K562 (cell line): Measurements from ENCODE around the gene RAD21L1. TPM values are rescaled to one million over a fixed set of nuclear protein-coding genes. Genes with fewer than 3 reads are reported as not detected.
A peak's percentile ranks its signal among the peaks of the same experiment; 100 is the strongest.

Experiments
- ARNT ChIP-seq, 2 experiments: fragments of 450-650 bp; IDR thresholded peaks; 2 replicates each; pipeline ENCODE4 v1.6.1; 2016; ENCODE audit warnings: mild to moderate bottlenecking in 1 of 2
- ATF1 ChIP-seq, 2 experiments: fragments of 450-650 bp in 1 of 2; IDR thresholded peaks; 2 replicates each; pipeline ENCODE4 v1.6.1; 2016; ENCODE audit warnings: missing compliant biosample characterization in 1 of 2, missing genetic modification characterization in 1 of 2
- CHCHD3 ChIP-seq: fragments of 250-450 bp; sonication (Bioruptor Pico); IDR thresholded peaks from 2 replicates; pipeline ENCODE4 v2.1.2; 2022; ENCODE audit warnings: mild to moderate bottlenecking
- DPF2 ChIP-seq: fragments of 450-650 bp; IDR thresholded peaks from 2 replicates; pipeline ENCODE4 v1.6.1; 2016
- FOSL1 ChIP-seq: fragments of 200-800 bp; sonication (Bioruptor generic); conservative IDR thresholded peaks from 2 replicates; pipeline ENCODE4 v1.6.1; 2016; ENCODE audit warnings: missing genetic modification characterization, missing compliant biosample characterization
- HDAC3 ChIP-seq: fragments of 450-650 bp; IDR thresholded peaks from 2 replicates; pipeline ENCODE4 v1.6.1; 2018; ENCODE audit warnings: borderline replicate concordance, mild to moderate bottlenecking, moderate library complexity; ENCODE audit not compliant: partially characterized antibody
- JUND ChIP-seq, 2 experiments: IDR thresholded peaks; 2 replicates in 1 of 2; 3 replicates in 1 of 2; pipeline ENCODE4 v1.6.1; 2011; ENCODE audit warnings: borderline replicate concordance in 2 of 2, low read depth in 2 of 2, low read length in 2 of 2, improper control_type of control experiment in 1 of 2, missing biosample characterization in 1 of 2, missing genetic modification characterization in 1 of 2, missing genetic modification reagents in 1 of 2
- MEIS2 ChIP-seq: fragments of 450-650 bp; IDR thresholded peaks from 2 replicates; pipeline ENCODE4 v1.6.1; 2014; ENCODE audit warnings: mild to moderate bottlenecking; ENCODE audit not compliant: partially characterized antibody
- NELFE ChIP-seq: IDR thresholded peaks from 2 replicates; pipeline ENCODE4 v1.6.1; 2011; ENCODE audit warnings: mild to moderate bottlenecking; ENCODE audit not compliant: insufficient read depth, insufficient read length
- NONO ChIP-seq, 2 experiments: fragments of 200-400 bp in 1 of 2; fragments of 450-650 bp in 1 of 2; formaldehyde crosslinking in 1 of 2; IDR thresholded peaks; 2 replicates each; pipeline ENCODE4 v1.6.1; 2017; ENCODE audit warnings: low read depth in 2 of 2, mild to moderate bottlenecking in 2 of 2, moderate library complexity in 2 of 2, low read length in 1 of 2
- PRMT5 ChIP-seq: sonication (generic); formaldehyde crosslinking; IDR thresholded peaks from 2 replicates; pipeline ENCODE4 v1.5.0; 2020; ENCODE audit warnings: missing genetic modification reagents
- RBBP5 ChIP-seq: fragments of 200-600 bp; sonication (generic); IDR thresholded peaks from 2 replicates; pipeline ENCODE4 v1.6.1; 2012; ENCODE audit warnings: borderline replicate concordance, mild to moderate bottlenecking, low read length, control low read depth, inconsistent platforms; ENCODE audit not compliant: insufficient read depth, poor library complexity, severe bottlenecking
- SIRT6 ChIP-seq: IDR thresholded peaks from one replicate; pipeline ENCODE4 v1.6.1; 2012; ENCODE audit warnings: low read depth, mild to moderate bottlenecking, control low read depth, inconsistent platforms, low read length, moderate library complexity
- SMARCA4 ChIP-seq: fragments of 450-650 bp; IDR thresholded peaks from 2 replicates; pipeline ENCODE4 v1.6.1; 2016
- TEAD4 ChIP-seq, 2 experiments: sonication (generic) in 1 of 2; formaldehyde crosslinking in 1 of 2; IDR thresholded peaks; 2 replicates each; pipeline versions ENCODE4 v1.6.1 to v1.8.0; 2012 to 2022; ENCODE audit warnings: borderline replicate concordance in 1 of 2, inconsistent platforms in 1 of 2, low read length in 1 of 2, mild to moderate bottlenecking in 1 of 2, missing genetic modification reagents in 1 of 2
- ZFP36 ChIP-seq: fragments of 150-350 bp; IDR thresholded peaks from 2 replicates; pipeline ENCODE4 v1.6.1; 2018; ENCODE audit warnings: low read length, low read depth; ENCODE audit not compliant: partially characterized antibody
- ZNF507 ChIP-seq: conservative IDR thresholded peaks from 2 replicates; pipeline ENCODE4 v1.6.1; 2017; ENCODE audit warnings: missing genetic modification characterization, missing compliant biosample characterization
- ZNF830 ChIP-seq: fragments of 250-450 bp; sonication (Bioruptor Pico); IDR thresholded peaks from 2 replicates; pipeline ENCODE4 v1.5.0; 2021; ENCODE audit warnings: mild to moderate bottlenecking
- polyA plus RNA-seq, 8 experiments: library from polyadenylated mRNA; depleted of rRNA in 4 of 8; stranded (reverse) in 5 of 8; unstranded in 3 of 8; fragments of >200 nt; fragmentation: Nextera tagmentation in 2 of 8; fragmentation: Illumina TruSeq in 1 of 8; extraction: Ambion mirVana in 2 of 8; extraction: Trizol in 1 of 8; gene quantifications; 2 replicates each; pipeline versions ENCODE4 v1.2.1 to v1.2.3, GENCODE V29; 2011 to 2014; ENCODE audit warnings: inconsistent platforms in 1 of 8, missing spikeins in 1 of 8
- total RNA-seq, 7 experiments: library from RNA; depleted of rRNA in 6 of 7; stranded (reverse); fragments of >200 nt in 6 of 7; fragmentation: Illumina TruSeq in 2 of 7; extraction: Trizol in 2 of 7; gene quantifications; 2 replicates each; pipeline versions ENCODE4 v1.2.1 to v1.2.3, GENCODE V29; 2011 to 2021; ENCODE audit warnings: low replicate concordance in 1 of 7
- TF ChIP-seq, protein P1 (sequence below), 2 experiments: IDR thresholded peaks in 1 of 2; conservative IDR thresholded peaks in 1 of 2; 2 replicates each; pipeline ENCODE4 v1.6.1; 2016; ENCODE audit warnings: low read depth in 2 of 2, mild to moderate bottlenecking in 1 of 2, missing compliant biosample characterization in 1 of 2, missing genetic modification characterization in 1 of 2, moderate library complexity in 1 of 2
- TF ChIP-seq, protein P2 (sequence below): fragments of 250-450 bp; sonication (Bioruptor Pico); IDR thresholded peaks from 2 replicates; pipeline ENCODE4 v1.4.0; 2020; ENCODE audit warnings: borderline replicate concordance

The RAD21L1 gene
- total and polyA plus RNA-seq, 9 of the 15 experiments (the other 6 are each of a cell fraction or from before 2014, with no cell fraction given) = 0.17 to 1.7 (median 0.45) TPM; not detected in 1

DNA sequence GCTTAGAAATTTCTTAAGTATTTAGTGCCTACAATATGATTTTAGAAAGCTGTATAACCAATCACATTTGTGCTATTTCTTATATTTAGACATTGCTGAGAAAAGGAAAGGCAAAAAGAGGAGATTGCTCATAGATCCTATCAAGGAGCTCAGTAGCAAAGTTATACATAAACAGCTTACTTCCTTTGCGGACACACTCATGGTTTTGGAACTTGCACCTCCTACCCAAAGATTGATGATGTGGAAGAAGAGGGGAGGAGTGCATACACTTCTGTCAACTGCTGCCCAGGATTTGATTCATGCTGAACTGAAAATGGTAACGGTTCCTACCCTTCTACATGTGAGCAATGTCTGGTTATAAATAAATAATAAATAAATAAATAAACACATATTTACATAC, 16.7 kb downstream of the RAD21L1 start (continued):
- TF ChIP-seq TEAD4 (IDR thresholded peaks at IDR 0.05; ENCODE audit: low read length) = 0 out of 2 replicates have a peak, but pooled peaks have one; percentile 18
- no peak for TF ChIP-seq TEAD4 (CRISPR knock-in tag; IDR thresholded peaks at IDR 0.05; ENCODE audit: borderline replicate concordance)
- no peak for TF ChIP-seq SIRT6
- TF ChIP-seq NELFE = no peak
- TF ChIP-seq ZNF830 = no peak
- TF ChIP-seq, protein P1, sequence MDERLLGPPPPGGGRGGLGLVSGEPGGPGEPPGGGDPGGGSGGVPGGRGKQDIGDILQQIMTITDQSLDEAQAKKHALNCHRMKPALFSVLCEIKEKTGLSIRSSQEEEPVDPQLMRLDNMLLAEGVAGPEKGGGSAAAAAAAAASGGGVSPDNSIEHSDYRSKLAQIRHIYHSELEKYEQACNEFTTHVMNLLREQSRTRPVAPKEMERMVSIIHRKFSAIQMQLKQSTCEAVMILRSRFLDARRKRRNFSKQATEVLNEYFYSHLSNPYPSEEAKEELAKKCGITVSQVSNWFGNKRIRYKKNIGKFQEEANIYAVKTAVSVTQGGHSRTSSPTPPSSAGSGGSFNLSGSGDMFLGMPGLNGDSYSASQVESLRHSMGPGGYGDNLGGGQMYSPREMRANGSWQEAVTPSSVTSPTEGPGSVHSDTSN (CRISPR knock-in tag; IDR thresholded peaks at IDR 0.05; ENCODE audit: low read depth) = no peak
- TF ChIP-seq, protein P1 (tag; conservative IDR thresholded peaks at IDR 0.05; ENCODE audit: low read depth) = peak; percentile 77
- TF ChIP-seq, protein P2, sequence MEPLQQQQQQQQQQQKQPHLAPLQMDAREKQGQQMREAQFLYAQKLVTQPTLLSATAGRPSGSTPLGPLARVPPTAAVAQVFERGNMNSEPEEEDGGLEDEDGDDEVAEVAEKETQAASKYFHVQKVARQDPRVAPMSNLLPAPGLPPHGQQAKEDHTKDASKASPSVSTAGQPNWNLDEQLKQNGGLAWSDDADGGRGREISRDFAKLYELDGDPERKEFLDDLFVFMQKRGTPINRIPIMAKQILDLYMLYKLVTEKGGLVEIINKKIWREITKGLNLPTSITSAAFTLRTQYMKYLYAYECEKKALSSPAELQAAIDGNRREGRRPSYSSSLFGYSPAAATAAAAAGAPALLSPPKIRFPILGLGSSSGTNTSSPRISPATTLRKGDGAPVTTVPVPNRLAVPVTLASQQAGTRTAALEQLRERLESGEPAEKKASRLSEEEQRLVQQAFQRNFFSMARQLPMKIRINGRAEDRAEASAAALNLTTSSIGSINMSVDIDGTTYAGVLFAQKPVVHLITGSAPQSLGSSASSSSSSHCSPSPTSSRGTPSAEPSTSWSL = no peak
- no peak for TF ChIP-seq ATF1 (CRISPR knock-in tag; IDR thresholded peaks at IDR 0.05)
- no peak for TF ChIP-seq ATF1 (tag; IDR thresholded peaks at IDR 0.05)
- TF ChIP-seq MEIS2 = peak; percentile 82
- 0 out of 2 replicates have a peak, but pooled peaks have one; percentile 34 for TF ChIP-seq DPF2
- no peak for TF ChIP-seq PRMT5 (CRISPR knock-in tag)
- TF ChIP-seq JUND (IDR thresholded peaks at IDR 0.05; ENCODE audit: borderline replicate concordance, low read depth, low read length) = peak; percentile 43; the same call in 1 of the 2 replicates
- TF ChIP-seq JUND (tag; IDR thresholded peaks at IDR 0.05; ENCODE audit: borderline replicate concordance, low read depth, low read length) = no peak; the same call in 2 of the 3 replicates
- no peak for TF ChIP-seq RBBP5
- TF ChIP-seq HDAC3 = no peak
- peak; percentile 80 for TF ChIP-seq FOSL1
- no peak for TF ChIP-seq ARNT (IDR thresholded peaks at IDR 0.05)
- no peak for TF ChIP-seq CHCHD3 (CRISPR knock-in tag)
- peak; percentile 34; the same call in 1 of the 2 replicates for TF ChIP-seq SMARCA4
- peak; percentile 67 for TF ChIP-seq ZFP36
- TF ChIP-seq NONO (IDR thresholded peaks at IDR 0.05; ENCODE audit: low read depth in 2 of 2, low read length in 1 of 2) = no peak
- TF ChIP-seq ZNF507 (tag) = no peak
